Trophoblast cell (in vitro differentiated cells and primary cell): ENCODE results near the gene HS6ST1.

Experiments
- DNase-seq, 2 donors: peaks; one replicate each; pipeline ENCODE4 v3.0.0-alpha.2; 2016
- H2AFZ ChIP-seq: 2 replicates; pipeline ENCODE4 v1.6.1; 2013; ENCODE audit warnings: low read length, moderate library complexity, mild to moderate bottlenecking; ENCODE audit not compliant: insufficient read depth, poor library complexity
- H2AK5ac ChIP-seq: 2 replicates; pipeline ENCODE4 v1.6.1; 2013; ENCODE audit warnings: mild to moderate bottlenecking, low read length
- H2BK120ac ChIP-seq: 2 replicates; pipeline ENCODE4 v1.6.1; 2013; ENCODE audit warnings: low read length, mild to moderate bottlenecking, moderate library complexity; ENCODE audit not compliant: insufficient read depth, poor library complexity
- H2BK12ac ChIP-seq: 2 replicates; pipeline ENCODE4 v1.6.1; 2013; ENCODE audit warnings: mild to moderate bottlenecking, low read length, moderate library complexity
- H2BK5ac ChIP-seq: 2 replicates; pipeline ENCODE4 v1.6.1; 2013; ENCODE audit warnings: low read length, low read depth, moderate library complexity, mild to moderate bottlenecking; ENCODE audit not compliant: poor library complexity
- H3K14ac ChIP-seq: 2 replicates; pipeline ENCODE4 v1.6.1; 2013; ENCODE audit warnings: mild to moderate bottlenecking, low read length
- H3K18ac ChIP-seq: 2 replicates; pipeline ENCODE4 v1.6.1; 2013; ENCODE audit warnings: mild to moderate bottlenecking, low read length
- H3K23ac ChIP-seq: 2 replicates; pipeline ENCODE4 v1.6.1; 2013; ENCODE audit warnings: low read length
- H3K27ac ChIP-seq: 2 replicates; pipeline ENCODE4 v1.5.1; 2013; ENCODE audit warnings: low read depth, mild to moderate bottlenecking, inconsistent platforms, low read length, moderate library complexity
- H3K27me3 ChIP-seq: 2 replicates; pipeline ENCODE4 v1.6.1; 2013; ENCODE audit warnings: inconsistent platforms, mild to moderate bottlenecking, low read length, moderate library complexity; ENCODE audit not compliant: insufficient read depth
- H3K36me3 ChIP-seq, 2 experiments: 1 replicate in 1 of 2; 2 replicates in 1 of 2; pipeline ENCODE4 v1.6.1; 2013; ENCODE audit warnings: low read length in 2 of 2, mild to moderate bottlenecking in 2 of 2, moderate library complexity in 1 of 2; ENCODE audit not compliant: insufficient read depth in 2 of 2, control insufficient read depth in 1 of 2
- H3K4ac ChIP-seq: 2 replicates; pipeline ENCODE4 v1.6.1; 2013; ENCODE audit warnings: low read depth, mild to moderate bottlenecking, low read length, moderate library complexity
- H3K4me1 ChIP-seq, 2 experiments: 1 replicate in 1 of 2; 2 replicates in 1 of 2; pipeline ENCODE4 v1.6.1; 2013; ENCODE audit warnings: low read length in 2 of 2, mild to moderate bottlenecking in 2 of 2, moderate library complexity in 1 of 2; ENCODE audit not compliant: insufficient read depth in 2 of 2, control insufficient read depth in 1 of 2
- H3K4me2 ChIP-seq: 2 replicates; pipeline ENCODE4 v1.6.1; 2013; ENCODE audit warnings: inconsistent platforms, mild to moderate bottlenecking, low read length, moderate library complexity
- H3K4me3 ChIP-seq: 2 replicates; pipeline ENCODE4 v1.5.1; 2013; ENCODE audit warnings: mild to moderate bottlenecking, low read depth, low read length, inconsistent platforms
- H3K79me1 ChIP-seq: one replicate; pipeline ENCODE4 v1.6.1; 2013; ENCODE audit warnings: low read length
- H3K79me2 ChIP-seq: 2 replicates; pipeline ENCODE4 v1.6.1; 2013; ENCODE audit warnings: low read length, mild to moderate bottlenecking; ENCODE audit not compliant: control insufficient read depth, insufficient read depth, poor library complexity
- H3K9ac ChIP-seq: 2 replicates; pipeline ENCODE4 v1.6.1; 2013; ENCODE audit warnings: mild to moderate bottlenecking, low read length
- H3K9me3 ChIP-seq: 2 replicates; pipeline ENCODE4 v1.6.1; 2013; ENCODE audit warnings: low read depth, mild to moderate bottlenecking, control low read depth, inconsistent platforms, low read length; ENCODE audit not compliant: insufficient read depth
- H4K12ac ChIP-seq: 2 replicates; pipeline ENCODE4 v1.6.1; 2013; ENCODE audit warnings: low read depth, mild to moderate bottlenecking, low read length, moderate library complexity
- H4K8ac ChIP-seq: 2 replicates; pipeline ENCODE4 v1.6.1; 2013; ENCODE audit warnings: low read depth, mild to moderate bottlenecking, low read length, moderate library complexity
- H4K91ac ChIP-seq: one replicate; pipeline ENCODE4 v1.6.1; 2013; ENCODE audit warnings: low read depth, mild to moderate bottlenecking, low read length, moderate library complexity
- WGBS: extraction: QIAGEN DNeasy Blood & Tissue Kit; methylation state at CpG from one replicate; pipeline ENCODE4 v1.1.7; 2013; ENCODE audit warnings: missing lambda C conversion rate; ENCODE audit not compliant: insufficient read length, insufficient coverage; ENCODE audit errors: extremely low coverage; 5-methylcytosine and 5-hydroxymethylcytosine counted together

Gene HS6ST1

DNA sequence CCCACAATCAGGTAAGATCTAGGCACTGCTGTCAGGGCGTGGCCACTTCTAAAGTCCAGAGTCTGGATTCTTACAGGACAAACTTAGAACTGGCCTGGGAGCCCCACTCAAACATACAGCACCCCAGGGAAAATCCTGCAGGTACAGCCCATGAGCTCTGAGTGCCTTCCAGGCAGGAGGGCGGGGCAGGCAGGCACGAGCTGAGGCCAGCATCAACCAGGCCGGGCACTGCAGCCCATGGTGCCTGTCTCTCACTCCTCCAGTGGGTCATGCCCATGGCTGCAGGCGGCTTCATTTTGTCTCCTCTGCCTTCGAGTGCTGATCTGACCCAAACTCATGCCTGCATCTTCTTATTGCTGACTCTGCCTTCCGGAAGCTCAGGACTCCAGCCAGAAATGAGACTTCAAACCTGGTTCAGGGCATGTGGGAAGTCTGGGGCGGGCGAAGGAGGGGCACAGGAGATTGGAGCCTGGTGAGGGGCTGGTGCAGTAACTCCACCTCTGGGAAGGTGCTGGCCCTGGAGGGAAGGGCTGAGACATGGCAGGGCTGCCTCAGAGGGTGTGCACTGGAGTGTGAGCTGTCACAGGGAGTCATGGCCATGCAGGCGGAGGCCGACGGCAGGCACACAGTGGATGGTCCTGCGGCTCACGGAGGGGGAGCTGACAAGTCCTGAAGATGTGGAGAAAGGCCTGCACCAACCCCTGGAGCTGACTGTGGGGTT is 40.5 kb downstream of the HS6ST1 start:
- no peak overlapping the region for H3K27ac ChIP-seq
- no peak overlapping the region for H3K14ac ChIP-seq
- WGBS = no CpG with 5 or more reads among the region's 14 CpGs
- no peak overlapping the region for H3K4me2 ChIP-seq
- no peak overlapping the region for H4K12ac ChIP-seq
- no peak overlapping the region for H4K8ac ChIP-seq
- H3K18ac ChIP-seq = no peak overlapping the region
- H3K79me1 ChIP-seq = no peaks in the 10 kb centered on the region
- no peak overlapping the region for H3K4me3 ChIP-seq
- no peak overlapping the region for H2BK12ac ChIP-seq
- no peak overlapping the region for H2AFZ ChIP-seq
- H3K9ac ChIP-seq = no peak overlapping the region
- H2AK5ac ChIP-seq = no peak overlapping the region
- peaks cover 4 to 9% of the 10 kb centered on the region in 2 experiments for H3K36me3 ChIP-seq
- DNase-seq = peak; percentile 77 to 81
- no peak overlapping the region for H3K4ac ChIP-seq
- no peak overlapping the region for H4K91ac ChIP-seq
- no peak overlapping the region for H3K23ac ChIP-seq
- no peak overlapping the region for H2BK120ac ChIP-seq
- peaks cover 10 to 12% of the 10 kb centered on the region in 2 experiments for H3K4me1 ChIP-seq
- H2BK5ac ChIP-seq = no peak overlapping the region
- no peaks in the 10 kb centered on the region for H3K79me2 ChIP-seq
- H3K9me3 ChIP-seq = no peaks in the 10 kb centered on the region
- H3K27me3 ChIP-seq = no peaks in the 10 kb centered on the region

DNA sequence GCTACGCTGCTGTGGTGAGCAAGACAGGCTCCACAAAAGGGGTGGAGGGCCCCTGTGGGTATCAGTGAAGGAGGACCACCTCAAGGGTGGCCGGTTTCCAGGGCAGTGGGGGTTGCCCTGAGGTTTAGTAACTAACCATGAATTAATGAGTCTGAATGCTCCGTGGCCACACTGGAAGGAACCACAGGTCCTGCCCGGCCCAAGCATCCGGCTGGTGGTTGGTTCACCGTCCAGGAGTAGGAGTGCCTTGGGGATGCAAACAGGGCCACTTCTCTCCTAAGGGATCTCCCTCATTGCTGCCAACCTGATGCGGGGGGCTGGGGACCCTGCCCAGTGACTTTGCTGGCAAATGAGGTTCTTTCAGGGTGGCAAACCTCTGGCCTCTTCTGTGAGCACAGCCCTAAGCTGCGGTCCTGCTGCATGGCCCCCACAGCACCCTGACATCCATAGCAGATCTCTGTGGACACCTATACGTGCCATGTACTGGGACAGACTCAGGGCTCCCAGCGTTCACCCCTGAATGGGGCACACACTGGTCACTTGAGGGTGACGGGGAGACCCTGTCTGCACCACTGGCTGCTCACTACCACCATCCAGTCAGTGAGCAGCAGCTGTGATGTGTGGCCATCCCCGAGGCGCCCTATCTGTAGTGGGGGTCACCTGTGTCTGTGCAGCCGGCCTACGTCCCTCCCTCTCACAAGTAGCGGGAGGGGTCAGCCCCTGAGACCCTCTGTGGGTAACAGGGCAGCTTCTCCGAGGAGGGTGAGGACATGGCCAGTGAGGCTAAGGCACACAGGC is 41.6 kb downstream of the HS6ST1 start:
- Histone ChIP-seq H2BK12ac (no peak overlapping the region), H3K79me2 (no peaks in the 10 kb centered on the region), H2AK5ac (no peak overlapping the region), H3K27me3 (no peaks in the 10 kb centered on the region), H3K4me3 (no peak overlapping the region), H3K79me1 (no peaks in the 10 kb centered on the region), H3K4me2 (no peak overlapping the region), H2AFZ (no peak overlapping the region), H2BK120ac (no peak overlapping the region), H3K9ac (no peak overlapping the region), H4K12ac (no peak overlapping the region), H2BK5ac (no peak overlapping the region), H3K4me1 (peaks cover 10 to 12% of the 10 kb centered on the region in 2 experiments), H3K9me3 (no peaks in the 10 kb centered on the region), H3K36me3 (peaks cover 4 to 10% of the 10 kb centered on the region in 2 experiments), H3K4ac (no peak overlapping the region), H3K27ac (no peak overlapping the region), H4K8ac (no peak overlapping the region), H4K91ac (no peak overlapping the region), H3K18ac (no peak overlapping the region), H3K23ac (no peak overlapping the region), H3K14ac (no peak overlapping the region)
- no CpG with 5 or more reads among the region's 17 CpGs for WGBS
- DNase-seq = no peak

DNA sequence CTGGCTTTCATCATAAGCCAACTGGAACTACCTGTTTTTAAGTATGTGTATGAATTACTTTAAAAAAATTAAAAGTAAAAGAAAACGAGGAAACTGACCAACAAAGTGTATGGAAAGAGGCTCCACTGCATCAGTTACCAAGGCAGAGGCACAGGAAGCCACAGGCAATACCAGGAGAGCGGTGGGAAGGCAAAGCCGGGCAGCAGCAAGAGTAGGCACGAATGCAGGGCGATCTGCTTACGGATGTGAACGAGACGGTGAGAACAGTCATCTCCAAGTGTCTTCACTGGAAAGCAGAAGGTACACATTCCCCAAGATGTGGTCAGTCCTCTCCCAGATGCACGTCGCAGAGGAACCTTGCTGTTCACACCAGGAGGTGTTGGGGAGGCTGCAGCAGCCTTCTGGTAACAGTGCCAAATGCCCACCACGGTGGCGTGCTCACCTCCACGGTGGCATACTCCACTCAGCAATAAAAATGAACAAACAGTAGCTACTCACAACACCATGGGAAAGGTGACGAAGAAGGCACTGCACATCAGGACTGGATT is 43.1 kb downstream of the HS6ST1 start:
- H3K4ac ChIP-seq = no peak overlapping the region
- H2BK5ac ChIP-seq = no peak overlapping the region
- no peak overlapping the region for H2BK12ac ChIP-seq
- no CpG with 5 or more reads among the region's 14 CpGs for WGBS
- no peak overlapping the region for H3K9ac ChIP-seq
- no peak overlapping the region for H4K8ac ChIP-seq
- no peak overlapping the region for H3K4me2 ChIP-seq
- H3K4me1 ChIP-seq = peaks cover 10 to 12% of the 10 kb centered on the region in 2 experiments
- peaks cover 2% of the 10 kb centered on the region for H3K9me3 ChIP-seq
- no peaks in the 10 kb centered on the region for H3K79me1 ChIP-seq
- H3K27ac ChIP-seq = no peak overlapping the region
- H4K91ac ChIP-seq = no peak overlapping the region
- H3K14ac ChIP-seq = no peak overlapping the region
- DNase-seq = peak; percentile 83 to 84
- no peak overlapping the region for H2AK5ac ChIP-seq
- no peaks in the 10 kb centered on the region for H3K79me2 ChIP-seq
- no peak overlapping the region for H4K12ac ChIP-seq
- H2AFZ ChIP-seq = no peak overlapping the region
- no peak overlapping the region for H3K23ac ChIP-seq
- peaks cover 4 to 11% of the 10 kb centered on the region in 2 experiments for H3K36me3 ChIP-seq
- H3K18ac ChIP-seq = no peak overlapping the region
- H2BK120ac ChIP-seq = no peak overlapping the region
- no peak overlapping the region for H3K4me3 ChIP-seq
- no peaks in the 10 kb centered on the region for H3K27me3 ChIP-seq

DNA sequence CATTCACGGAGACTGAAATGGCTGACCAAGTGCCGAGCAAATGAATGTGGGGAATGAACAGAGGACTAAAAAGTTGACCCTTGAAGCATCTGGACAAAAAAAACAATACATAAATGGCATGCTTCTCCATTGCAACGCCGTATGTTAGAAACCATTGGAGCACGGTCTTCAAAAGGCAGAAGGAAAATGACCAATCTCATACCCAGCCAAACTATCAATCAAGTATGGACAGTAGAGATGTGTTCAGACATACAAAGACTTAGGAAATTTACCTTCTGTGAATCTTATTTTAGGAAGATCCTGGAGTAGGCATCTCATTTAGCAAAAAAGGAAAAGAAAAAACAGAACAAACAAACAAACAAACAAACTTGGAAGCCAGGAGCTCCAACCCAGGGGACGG is 44.5 kb downstream of the HS6ST1 start:
- Histone ChIP-seq H2AFZ (no peak overlapping the region), H3K27me3 (no peaks in the 10 kb centered on the region), H3K9ac (no peak overlapping the region), H3K4me2 (no peak overlapping the region), H3K9me3 (peaks cover 2% of the 10 kb centered on the region), H3K79me1 (no peaks in the 10 kb centered on the region), H2BK120ac (no peak overlapping the region), H3K14ac (no peak overlapping the region), H4K91ac (no peak overlapping the region), H4K8ac (no peak overlapping the region), H2BK5ac (no peak overlapping the region), H3K18ac (no peak overlapping the region), H4K12ac (no peak overlapping the region), H3K4me1 (peaks cover 10 to 12% of the 10 kb centered on the region in 2 experiments), H3K4ac (no peak overlapping the region), H3K36me3 (peaks cover 4 to 13% of the 10 kb centered on the region in 2 experiments), H3K4me3 (no peak overlapping the region), H3K79me2 (no peaks in the 10 kb centered on the region), H2AK5ac (no peak overlapping the region), H3K27ac (no peak overlapping the region), H2BK12ac (no peak overlapping the region), H3K23ac (no peak overlapping the region)
- DNase-seq = no peak
- WGBS = no CpG with 5 or more reads among the region's 6 CpGs
